ENCODE results near the gene PPL.

PPL gene

DNA sequence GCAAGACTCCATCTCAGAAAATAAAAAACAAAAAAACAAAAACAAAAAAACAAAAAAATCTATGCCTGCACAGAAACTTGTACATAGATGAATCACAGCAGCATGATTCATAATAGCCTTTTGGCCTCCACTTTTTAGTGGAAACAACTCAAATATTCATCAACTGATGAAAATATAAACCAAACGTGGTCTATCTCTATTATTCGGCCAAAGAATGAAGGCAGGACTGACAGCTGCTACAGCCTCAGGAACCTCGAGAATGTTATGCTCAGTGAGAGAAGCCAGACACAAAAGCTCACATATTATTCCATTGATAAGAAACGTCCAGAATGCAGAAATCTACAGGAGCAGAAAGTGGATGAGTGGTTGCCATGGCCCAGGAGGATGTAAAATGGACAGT lies 19.8 kb downstream of the PPL start:
- no peak overlapping the region for H3K4me3 ChIP-seq (ENCODE audit: control insufficient read depth, low read depth, low read length)
- no peak for DNase-seq (ENCODE audit: low read depth)
- TF ChIP-seq, protein P1, sequence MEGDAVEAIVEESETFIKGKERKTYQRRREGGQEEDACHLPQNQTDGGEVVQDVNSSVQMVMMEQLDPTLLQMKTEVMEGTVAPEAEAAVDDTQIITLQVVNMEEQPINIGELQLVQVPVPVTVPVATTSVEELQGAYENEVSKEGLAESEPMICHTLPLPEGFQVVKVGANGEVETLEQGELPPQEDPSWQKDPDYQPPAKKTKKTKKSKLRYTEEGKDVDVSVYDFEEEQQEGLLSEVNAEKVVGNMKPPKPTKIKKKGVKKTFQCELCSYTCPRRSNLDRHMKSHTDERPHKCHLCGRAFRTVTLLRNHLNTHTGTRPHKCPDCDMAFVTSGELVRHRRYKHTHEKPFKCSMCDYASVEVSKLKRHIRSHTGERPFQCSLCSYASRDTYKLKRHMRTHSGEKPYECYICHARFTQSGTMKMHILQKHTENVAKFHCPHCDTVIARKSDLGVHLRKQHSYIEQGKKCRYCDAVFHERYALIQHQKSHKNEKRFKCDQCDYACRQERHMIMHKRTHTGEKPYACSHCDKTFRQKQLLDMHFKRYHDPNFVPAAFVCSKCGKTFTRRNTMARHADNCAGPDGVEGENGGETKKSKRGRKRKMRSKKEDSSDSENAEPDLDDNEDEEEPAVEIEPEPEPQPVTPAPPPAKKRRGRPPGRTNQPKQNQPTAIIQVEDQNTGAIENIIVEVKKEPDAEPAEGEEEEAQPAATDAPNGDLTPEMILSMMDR (IDR thresholded peaks at IDR 0.05; ENCODE audit: control insufficient read depth, insufficient read depth, low read depth, low read length, missing control alignments): no peak

DNA sequence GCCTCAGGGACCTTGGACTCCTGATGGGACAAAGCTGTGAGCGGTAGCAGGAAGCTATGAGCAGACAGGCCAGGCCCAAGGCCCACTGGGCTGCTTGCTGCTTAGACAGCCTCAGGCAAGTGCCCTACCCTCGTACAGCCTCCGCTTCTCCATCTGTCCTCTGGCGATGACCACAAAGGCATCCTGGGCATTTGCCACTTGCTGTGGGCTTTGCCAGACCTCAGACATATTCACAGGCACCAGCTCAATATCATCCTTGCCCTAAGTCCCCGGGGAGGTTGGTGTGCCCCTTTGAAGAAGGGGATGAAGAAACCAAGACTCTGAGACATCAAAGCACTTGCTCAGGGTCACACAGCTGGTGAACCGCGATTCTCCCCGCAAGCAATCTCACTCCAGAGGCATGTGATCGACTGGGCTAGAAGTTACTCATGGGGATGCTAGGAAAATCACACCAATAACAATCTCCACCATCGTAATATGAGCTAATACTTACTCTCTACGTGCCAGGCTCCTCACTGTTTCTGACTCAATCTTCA lies 21.7 kb downstream of the PPL start:
- no peak overlapping the region for H3K4me3 ChIP-seq (ENCODE audit: control insufficient read depth, low read depth, low read length)
- TF ChIP-seq, protein P1 (IDR thresholded peaks at IDR 0.05; ENCODE audit: control insufficient read depth, insufficient read depth, low read depth, low read length, missing control alignments): no peak
- peak; percentile 87 for DNase-seq (ENCODE audit: low read depth)

DNA sequence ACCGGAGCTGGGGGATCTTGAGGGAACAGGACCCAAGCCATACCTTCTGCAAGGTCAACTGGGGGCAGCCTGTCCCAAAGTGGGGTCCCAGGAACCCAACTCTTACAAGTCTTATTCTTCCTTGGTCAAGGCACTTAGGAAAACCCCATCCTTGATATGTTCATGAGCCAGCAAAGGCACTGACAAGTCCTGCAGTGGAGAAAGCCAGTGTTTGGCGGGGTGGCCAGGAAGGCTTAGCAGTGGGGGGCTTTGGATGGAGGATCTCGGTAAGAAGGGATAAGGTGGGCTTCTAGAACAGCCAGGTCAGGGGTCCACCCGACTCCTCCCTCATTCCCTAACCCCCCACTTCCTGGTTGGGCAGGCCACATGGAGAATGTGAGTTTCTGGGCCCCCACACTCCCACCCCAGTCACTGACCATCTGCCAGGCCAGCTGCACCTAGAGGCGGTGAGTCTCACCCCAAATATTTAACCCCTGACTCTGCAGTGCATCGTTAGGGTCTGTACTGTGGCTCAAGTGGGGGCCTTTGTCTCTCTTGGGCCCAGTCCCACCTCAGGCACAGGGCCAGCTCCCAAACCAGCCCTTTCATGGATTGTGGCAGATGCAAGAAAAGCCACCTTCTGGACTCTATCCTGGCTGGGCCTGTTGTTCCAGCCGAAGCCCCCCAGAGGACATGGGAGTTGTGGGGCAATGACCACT lies 22.3 kb downstream of the PPL start:
- no peak for DNase-seq (ENCODE audit: low read depth)
- no peak overlapping the region for H3K4me3 ChIP-seq (ENCODE audit: control insufficient read depth, low read depth, low read length)
- TF ChIP-seq, protein P1 (IDR thresholded peaks at IDR 0.05; ENCODE audit: control insufficient read depth, insufficient read depth, low read depth, low read length, missing control alignments): no peak

DNA sequence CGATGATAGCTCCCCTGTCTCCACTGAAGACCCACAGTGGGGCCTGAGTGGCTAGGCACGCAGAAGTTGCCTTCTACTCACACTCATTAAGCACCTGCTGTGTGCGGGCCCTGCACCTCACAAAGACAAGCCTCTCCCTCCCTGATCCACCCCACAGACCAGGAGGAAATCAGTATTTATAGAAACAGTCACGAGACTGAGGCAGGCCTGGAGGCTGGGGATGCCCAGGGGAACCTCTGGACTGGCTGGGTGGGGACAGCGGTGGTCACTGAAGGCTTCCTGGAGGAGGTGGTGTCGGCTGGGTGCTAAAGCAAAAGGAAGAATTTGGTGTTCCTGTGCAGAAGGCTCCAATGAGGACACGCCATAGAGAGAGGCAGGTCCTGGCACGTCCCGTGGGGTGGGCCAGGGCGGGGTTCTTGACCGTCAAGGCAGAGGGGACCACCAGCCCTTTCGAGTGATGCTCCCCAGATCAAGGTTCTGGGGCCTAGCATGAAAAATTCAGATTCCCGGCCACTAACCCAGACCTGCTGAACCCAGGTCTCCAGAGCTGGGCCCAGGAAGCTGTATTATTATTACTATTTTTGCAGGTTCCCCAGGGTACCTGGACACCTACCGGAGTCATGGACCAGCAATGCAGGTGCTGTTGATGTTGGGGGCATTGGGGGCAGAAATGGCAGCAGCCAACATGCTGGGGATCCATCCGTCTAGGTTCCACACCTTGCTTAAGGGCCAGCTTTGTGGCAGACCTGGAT lies 23.0 kb downstream of the PPL start:
- no peak overlapping the region for H3K4me3 ChIP-seq (ENCODE audit: control insufficient read depth, low read depth, low read length)
- TF ChIP-seq, protein P1 (IDR thresholded peaks at IDR 0.05; ENCODE audit: control insufficient read depth, insufficient read depth, low read depth, low read length, missing control alignments): no peak

DNA sequence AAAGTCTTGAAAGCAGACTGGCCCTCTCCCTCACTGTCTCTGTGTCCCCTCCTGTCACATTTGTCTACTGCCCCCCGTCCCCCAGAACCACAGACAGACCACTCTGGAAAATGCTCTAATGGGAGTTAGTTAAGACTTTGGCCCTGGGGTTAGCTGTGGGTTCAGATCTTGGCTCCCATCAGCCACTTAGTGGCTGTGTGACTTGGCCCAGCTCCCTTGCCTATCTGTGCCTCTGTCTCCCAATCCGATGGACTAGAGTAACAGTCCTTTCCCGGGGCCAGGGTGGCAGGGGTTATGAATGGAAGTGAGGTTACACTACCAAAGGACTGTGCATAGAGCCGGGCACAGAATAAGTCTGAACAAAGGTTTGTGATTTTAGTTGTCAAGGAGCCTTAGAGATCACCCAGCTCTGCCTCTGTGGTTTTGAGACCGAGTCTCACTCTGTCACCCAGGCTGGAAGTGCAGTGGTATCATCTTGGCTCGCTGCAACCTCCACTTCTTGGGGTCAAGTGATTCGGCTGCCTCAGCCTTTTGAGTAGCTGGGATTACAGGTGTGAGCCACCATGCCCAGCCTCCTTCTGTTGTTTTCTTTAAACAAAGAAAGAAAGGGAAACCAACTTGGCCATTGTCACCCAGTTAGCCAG lies 23.7 kb downstream of the PPL start:
- TF ChIP-seq, protein P1 (IDR thresholded peaks at IDR 0.05; ENCODE audit: control insufficient read depth, insufficient read depth, low read depth, low read length, missing control alignments): no peak
- no peak overlapping the region for H3K4me3 ChIP-seq (ENCODE audit: control insufficient read depth, low read depth, low read length)
- no peak for DNase-seq (ENCODE audit: low read depth)

More for the DNA sequence above, 23.0 kb downstream of the PPL start:
- no peak for DNase-seq (ENCODE audit: low read depth)

DNA sequence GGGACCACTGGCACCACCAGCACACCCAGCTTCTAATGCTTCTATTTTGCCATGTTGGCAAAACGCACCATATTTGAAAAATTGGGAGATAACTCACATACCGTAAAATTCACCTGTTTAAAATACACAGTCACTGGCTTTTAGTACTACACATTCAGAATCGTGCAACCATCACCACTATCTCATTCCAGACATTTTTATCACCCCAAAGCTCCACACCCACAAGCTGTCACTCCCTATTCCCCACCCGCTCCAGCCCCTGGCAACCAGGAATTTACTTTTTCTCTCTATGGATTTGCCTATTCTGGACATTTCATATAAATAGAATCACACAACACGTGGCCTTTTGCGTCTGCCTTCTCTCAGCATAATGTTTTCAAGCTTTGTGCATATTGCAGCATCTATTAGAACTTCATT lies 25.0 kb downstream of the PPL start:
- DNase-seq (ENCODE audit: low read depth): peak; percentile 10
- TF ChIP-seq, protein P1 (IDR thresholded peaks at IDR 0.05; ENCODE audit: control insufficient read depth, insufficient read depth, low read depth, low read length, missing control alignments): no peak
- H3K4me3 ChIP-seq (ENCODE audit: control insufficient read depth, low read depth, low read length): no peak overlapping the region

Measured in AG09309 (cell line).